Measurements from ENCODE around the gene HSF2. TPM values are rescaled to one million over a fixed set of nuclear protein-coding genes. Genes with fewer than 3 reads are reported as not detected.
A peak's percentile ranks its signal among the peaks of the same experiment; 100 is the strongest.

The HSF2 gene
- total RNA-seq, 6 experiments from 2014 or later = 7.0 to 10.9 (median 9.2) TPM

DNA sequence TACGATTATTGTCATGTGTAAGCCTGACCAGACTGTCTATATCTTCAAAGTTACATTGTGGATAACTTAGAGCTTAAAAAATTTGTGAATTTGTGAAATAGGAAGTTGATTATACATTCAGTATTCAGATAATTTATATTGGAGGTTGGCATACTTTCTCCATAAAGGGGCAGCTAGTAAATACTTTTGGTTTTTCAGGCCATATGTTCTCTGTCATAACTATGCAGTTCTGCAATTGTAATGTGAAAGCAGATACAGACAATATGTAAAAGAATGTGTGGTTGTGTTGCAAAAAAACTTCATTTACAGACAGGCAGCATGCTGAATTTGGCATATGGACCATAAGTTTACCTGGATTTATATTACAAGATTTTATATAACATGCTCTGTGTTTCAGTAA lies 29.3 kb downstream of the HSF2 start:
- no peak for DNase-seq
- TF ChIP-seq, protein P1, sequence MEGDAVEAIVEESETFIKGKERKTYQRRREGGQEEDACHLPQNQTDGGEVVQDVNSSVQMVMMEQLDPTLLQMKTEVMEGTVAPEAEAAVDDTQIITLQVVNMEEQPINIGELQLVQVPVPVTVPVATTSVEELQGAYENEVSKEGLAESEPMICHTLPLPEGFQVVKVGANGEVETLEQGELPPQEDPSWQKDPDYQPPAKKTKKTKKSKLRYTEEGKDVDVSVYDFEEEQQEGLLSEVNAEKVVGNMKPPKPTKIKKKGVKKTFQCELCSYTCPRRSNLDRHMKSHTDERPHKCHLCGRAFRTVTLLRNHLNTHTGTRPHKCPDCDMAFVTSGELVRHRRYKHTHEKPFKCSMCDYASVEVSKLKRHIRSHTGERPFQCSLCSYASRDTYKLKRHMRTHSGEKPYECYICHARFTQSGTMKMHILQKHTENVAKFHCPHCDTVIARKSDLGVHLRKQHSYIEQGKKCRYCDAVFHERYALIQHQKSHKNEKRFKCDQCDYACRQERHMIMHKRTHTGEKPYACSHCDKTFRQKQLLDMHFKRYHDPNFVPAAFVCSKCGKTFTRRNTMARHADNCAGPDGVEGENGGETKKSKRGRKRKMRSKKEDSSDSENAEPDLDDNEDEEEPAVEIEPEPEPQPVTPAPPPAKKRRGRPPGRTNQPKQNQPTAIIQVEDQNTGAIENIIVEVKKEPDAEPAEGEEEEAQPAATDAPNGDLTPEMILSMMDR (IDR thresholded peaks at IDR 0.05) = no peak
- no peak overlapping the region for H3K27ac Mint-ChIP-seq
- H3K4me1 Mint-ChIP-seq (ENCODE audit: low read depth) = peaks cover 14% of the 10 kb centered on the region
- no peak overlapping the region for H3K4me3 Mint-ChIP-seq
- no peaks in the 10 kb centered on the region for H3K9me3 Mint-ChIP-seq
- no peaks in the 10 kb centered on the region; the same call in 1 of the 2 replicates for H3K36me3 Mint-ChIP-seq (ENCODE audit: low read depth)
- H3K27me3 Mint-ChIP-seq (ENCODE audit: insufficient read depth) = no peaks in the 10 kb centered on the region

DNA sequence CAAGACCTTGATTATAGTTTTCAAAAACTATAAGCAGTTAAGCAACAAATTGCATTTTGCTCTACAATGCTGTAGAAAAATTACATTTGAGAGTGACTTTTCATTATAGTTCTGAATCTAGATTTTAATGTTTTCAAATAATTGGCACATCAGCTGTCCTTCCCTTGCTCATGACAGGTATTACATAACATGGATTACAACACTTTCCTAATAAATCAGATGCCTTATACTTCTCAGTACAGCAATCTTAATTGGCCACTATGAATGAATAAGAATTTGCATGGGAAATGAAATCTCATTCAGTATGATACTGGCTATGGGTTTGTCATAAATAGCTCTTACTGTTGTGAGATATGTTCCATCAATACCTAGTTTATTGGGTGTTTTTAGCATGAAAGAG lies 29.9 kb downstream of the HSF2 start:
- no peak for DNase-seq
- Mint-ChIP-seq H3K9me3 (no peaks in the 10 kb centered on the region), H3K36me3 (ENCODE audit: low read depth) (no peaks in the 10 kb centered on the region; the same call in 1 of the 2 replicates), H3K27me3 (ENCODE audit: insufficient read depth) (no peaks in the 10 kb centered on the region), H3K27ac (no peak overlapping the region), H3K4me3 (no peak overlapping the region), H3K4me1 (ENCODE audit: low read depth) (peaks cover 14% of the 10 kb centered on the region)
- TF ChIP-seq, protein P1 (IDR thresholded peaks at IDR 0.05) = no peak

DNA sequence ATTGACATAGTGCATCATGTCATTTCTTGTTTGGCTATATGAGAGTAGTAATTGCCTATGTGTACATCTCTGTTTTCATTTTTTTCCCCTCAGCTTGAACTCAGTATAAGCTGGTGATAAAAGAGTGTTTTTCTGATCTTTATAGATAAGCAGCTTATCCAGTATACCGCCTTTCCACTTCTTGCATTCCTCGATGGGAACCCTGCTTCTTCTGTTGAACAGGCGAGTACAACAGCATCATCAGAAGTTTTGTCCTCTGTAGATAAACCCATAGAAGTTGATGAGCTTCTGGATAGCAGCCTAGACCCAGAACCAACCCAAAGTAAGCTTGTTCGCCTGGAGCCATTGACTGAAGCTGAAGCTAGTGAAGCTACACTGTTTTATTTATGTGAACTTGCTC lies 32.3 kb downstream of the HSF2 start:
- TF ChIP-seq, protein P1 (IDR thresholded peaks at IDR 0.05) = no peak
- Mint-ChIP-seq H3K27me3 (ENCODE audit: insufficient read depth) (no peaks in the 10 kb centered on the region), H3K4me3 (no peak overlapping the region), H3K27ac (no peak overlapping the region), H3K36me3 (ENCODE audit: low read depth) (peaks cover 6% of the 10 kb centered on the region; the same call in 1 of the 2 replicates), H3K9me3 (no peaks in the 10 kb centered on the region), H3K4me1 (ENCODE audit: low read depth) (peaks cover 14% of the 10 kb centered on the region)
- no peak for DNase-seq

DNA sequence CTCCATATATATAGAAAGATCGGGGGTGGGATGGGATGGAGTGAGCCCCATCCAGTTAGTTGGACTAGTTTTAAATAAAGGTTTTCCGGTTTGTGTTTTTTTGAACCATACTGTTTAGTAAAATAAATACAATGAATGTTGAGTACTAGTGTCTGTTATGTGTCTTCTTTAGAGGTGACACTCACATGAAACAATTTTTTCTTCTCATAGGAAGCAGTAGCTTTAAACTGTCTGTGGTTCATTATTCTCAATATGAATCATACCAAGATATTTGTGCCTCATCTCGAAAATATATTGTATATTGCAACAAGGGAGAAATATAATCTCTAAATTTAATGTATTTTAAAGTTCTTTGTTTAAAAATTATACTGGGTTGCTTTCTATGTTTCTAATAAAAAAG lies 33.4 kb downstream of the HSF2 start:
- TF ChIP-seq, protein P1 (IDR thresholded peaks at IDR 0.05) = no peak
- Mint-ChIP-seq H3K9me3 (no peaks in the 10 kb centered on the region), H3K36me3 (ENCODE audit: low read depth) (peaks cover 13% of the 10 kb centered on the region), H3K27me3 (ENCODE audit: insufficient read depth) (no peaks in the 10 kb centered on the region), H3K4me3 (no peak overlapping the region), H3K27ac (peak overlapping the region; percentile 31; the same call in 1 of the 2 replicates), H3K4me1 (ENCODE audit: low read depth) (peaks cover 14% of the 10 kb centered on the region)
- DNase-seq = no peak

DNA sequence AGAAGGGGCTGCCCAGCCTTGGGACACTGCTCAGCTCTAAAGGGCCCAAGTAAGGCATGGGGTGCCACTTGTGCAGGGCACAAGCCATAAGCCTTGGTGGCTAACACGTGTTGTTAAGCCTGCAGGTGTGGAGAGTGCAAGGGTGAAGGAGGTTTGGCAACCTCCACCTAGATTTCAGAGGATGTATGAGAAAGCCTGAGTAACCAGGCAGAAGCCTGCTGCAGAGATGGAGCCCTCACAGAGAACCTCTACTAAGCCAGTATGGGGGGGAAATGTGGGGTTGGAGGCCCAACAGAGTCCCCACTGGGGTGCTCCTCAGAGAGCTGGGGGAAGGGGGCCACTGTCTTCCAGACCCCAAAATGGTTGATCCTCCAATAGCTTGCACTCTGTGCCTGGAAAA lies 39.5 kb downstream of the HSF2 start:
- Mint-ChIP-seq H3K36me3 (ENCODE audit: low read depth) (peaks cover 55% of the 10 kb centered on the region), H3K4me1 (ENCODE audit: low read depth) (no peaks in the 10 kb centered on the region; the same call in 1 of the 2 replicates), H3K4me3 (no peak overlapping the region)

More for the DNA sequence above, 39.5 kb downstream of the HSF2 start:
- Mint-ChIP-seq H3K9me3 (no peaks in the 10 kb centered on the region; the same call in 1 of the 2 replicates), H3K27ac (no peak overlapping the region), H3K27me3 (ENCODE audit: insufficient read depth) (no peaks in the 10 kb centered on the region; the same call in 1 of the 2 replicates)
- no peak for DNase-seq
- TF ChIP-seq, protein P1 (IDR thresholded peaks at IDR 0.05) = no peak
